Daoy (cell line): Measurements from ENCODE around the gene PGBD5. TPM values are rescaled to one million over a fixed set of nuclear protein-coding genes. Genes with fewer than 3 reads are reported as not detected.

Source experiments
- DNase-seq: peaks from one replicate; pipeline ENCODE4 v3.0.0-alpha.2; 2015; ENCODE audit warnings: low read depth
- total RNA-seq: library from RNA; depleted of rRNA; stranded (reverse); fragments of >200 nt; shearing (Covaris generic); gene quantifications from 2 replicates; pipeline ENCODE4 v1.2.3, GENCODE V29; 2014

PGBD5 gene
- total RNA-seq, 1 experiment from 2014 or later: 1.0 TPM

DNA sequence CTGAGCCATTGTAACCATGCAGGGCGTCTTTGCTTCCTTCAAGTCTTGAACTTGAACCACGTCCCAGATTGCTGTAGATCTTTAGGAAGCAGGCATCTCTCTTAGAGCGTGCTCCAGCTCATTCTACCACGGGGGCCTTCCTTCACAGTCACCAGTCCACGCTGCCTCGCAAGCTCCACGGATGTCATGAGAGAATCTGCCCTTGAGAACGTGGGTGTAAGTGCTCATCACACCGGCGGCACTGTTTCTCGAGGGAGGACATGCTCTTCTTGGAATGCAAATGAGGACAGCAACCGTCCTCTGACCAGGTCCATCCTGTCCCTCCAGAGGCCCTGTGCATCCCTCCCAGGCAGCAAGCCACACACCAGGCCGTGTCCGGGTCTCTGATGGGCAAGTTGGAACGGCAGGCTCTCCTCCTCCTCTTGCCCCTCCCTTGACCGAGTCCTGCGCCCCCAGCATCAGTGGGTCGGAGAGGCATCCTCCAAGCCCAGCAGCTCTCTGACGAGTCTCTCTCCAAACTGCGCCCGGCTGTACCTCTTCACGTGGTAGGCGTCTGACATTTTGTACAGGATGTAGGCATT, 103.1 kb downstream of the PGBD5 start:
- no peak for DNase-seq

GRCh38 chr1:230322421-230322756, 103.7 kb downstream of the PGBD5 start:
- no peak for DNase-seq

GRCh38 chr1:230321741-230322420, 104.3 kb downstream of the PGBD5 start:
- DNase-seq: no peak

GRCh38 chr1:230321341-230321740, 104.8 kb downstream of the PGBD5 start:
- DNase-seq: no peak

DNA sequence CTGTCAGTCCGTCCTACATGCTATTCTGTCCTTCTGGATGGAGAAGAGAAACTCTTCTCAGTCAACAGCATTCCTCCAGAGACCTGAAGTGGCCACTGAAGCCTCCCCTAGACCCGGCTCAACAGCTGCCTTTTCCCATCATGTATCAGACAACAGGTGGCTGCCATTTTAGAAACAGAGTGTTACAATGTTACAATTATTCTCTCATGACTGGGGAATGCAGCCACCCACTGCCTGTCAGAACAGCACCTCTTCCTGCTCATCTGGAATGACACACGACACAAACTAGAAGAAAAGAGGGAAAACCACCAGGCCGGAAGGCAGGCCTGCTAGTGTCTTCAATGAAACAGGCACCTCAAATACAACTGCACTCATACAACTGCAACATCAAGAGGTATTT, 105.3 kb downstream of the PGBD5 start:
- no peak for DNase-seq

DNA sequence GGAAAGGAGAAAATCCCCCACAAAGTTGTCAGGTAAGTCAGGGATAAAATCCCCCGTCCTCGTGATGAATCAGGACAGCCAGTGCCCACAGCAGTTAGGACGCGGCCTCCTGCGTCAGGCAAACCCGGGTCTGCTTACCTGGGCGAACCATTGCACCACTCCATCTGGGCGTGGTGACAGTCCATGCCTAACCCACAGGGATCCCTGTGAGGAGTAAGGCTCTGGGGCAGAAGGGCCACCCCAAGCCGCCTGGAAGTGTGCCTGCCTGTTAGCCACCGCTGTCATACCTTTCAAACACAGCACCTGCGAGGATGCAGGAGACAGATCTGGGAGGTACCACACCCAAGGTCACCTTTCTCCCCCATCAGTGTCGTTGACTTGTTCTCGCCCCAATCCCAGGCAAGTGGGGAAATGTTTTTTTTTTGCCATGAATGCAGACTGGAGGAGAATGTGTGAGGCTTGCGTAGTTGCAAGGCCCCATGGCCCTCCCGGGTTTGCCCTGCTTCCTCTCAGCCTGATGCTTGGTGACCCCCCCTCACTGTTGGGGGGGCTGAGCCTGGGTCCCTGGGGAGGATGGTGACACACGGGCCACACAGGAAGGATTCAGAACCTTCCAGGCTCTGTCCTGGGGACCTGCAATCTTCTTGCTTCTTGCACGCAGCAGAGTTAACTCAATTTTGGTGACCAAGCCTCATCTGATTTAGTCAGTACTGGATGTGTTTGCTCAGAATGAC, 107.0 kb downstream of the PGBD5 start:
- no peak for DNase-seq

GRCh38 chr1:230317823-230318819, 108.0 kb downstream of the PGBD5 start:
- DNase-seq: peak; percentile 39

- DNase-seq: no peak
Observed at GRCh38 chr1:230316864-230317745, 109.0 kb downstream of the PGBD5 start.

DNA sequence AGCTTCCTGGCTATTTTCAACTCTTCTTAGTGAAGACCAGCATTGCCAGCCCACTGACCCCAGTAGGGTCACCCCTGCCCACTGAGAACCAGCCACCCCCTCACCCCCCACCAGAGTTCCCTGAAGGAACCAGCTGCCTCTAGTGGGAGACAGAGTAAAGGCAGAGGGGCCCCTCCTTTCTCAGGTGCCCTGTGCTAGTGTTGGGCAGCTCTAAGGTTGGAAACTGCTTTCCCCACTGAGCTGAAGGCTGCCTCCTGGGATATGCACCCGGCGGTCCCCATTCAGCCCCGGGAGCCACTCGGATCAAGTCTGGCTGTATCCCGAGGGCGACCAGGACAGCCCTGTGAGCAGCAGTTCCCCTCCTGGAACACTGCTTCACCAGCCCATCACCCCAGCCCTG, 111.0 kb downstream of the PGBD5 start:
- DNase-seq: no peak

DNA sequence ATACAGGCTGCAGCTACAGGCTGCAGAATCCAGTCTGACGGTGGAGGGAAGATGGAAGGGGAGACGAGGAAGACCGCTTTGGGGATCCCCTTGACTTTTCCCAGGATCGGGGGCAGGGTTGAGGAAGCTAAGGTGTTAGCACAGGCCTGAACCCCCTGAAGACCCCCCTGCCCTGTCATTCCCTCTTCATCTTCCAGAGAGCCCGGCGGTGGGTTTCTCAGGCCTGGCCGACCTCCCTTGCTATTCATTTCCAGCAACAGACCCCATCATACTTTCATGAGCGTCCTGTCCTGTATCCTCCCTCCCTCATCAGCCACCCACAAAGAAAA, 112.0 kb downstream of the PGBD5 start:
- no peak for DNase-seq

GRCh38 chr1:230313453-230314141, 112.5 kb downstream of the PGBD5 start:
- no peak for DNase-seq

GRCh38 chr1:230312676-230313075, 113.5 kb downstream of the PGBD5 start:
- no peak for DNase-seq

DNA sequence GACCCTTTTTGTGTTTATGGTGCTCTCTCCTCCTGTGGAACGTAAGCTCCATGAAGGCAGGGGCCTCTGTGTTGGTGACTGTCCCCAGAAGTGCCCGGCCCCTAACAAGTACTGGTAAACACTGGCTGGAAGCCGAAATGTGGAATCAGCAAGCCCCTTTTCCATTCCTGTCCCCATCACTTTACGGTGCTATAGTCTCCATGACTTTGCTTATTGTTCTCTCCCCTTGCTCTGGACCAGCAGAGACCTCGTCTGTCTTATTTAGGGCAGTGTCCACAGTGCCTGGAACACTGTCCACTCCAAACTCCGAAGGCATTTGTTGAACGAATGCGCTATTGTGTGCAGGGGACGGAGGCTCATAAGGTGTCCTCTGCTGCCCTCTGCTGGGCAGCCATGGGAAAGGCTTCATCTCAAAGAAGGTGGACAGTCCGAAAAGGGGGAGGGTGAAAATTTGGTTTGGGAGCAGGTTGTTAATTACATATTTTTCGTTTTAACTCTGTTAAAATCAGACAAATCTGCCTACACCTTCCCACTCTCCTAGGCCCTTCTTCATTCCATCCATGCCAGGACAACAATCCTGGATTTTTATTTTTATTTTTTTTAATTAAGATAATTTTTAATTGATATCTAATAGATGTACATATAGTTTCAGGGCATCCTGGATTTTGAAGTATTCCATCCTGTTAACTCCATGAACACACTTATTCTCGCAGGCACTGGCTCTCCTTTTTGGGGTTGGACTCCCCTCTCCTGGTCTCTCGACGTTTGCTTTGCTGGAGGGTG, 115.6 kb downstream of the PGBD5 start:
- peak; percentile 79 for DNase-seq

GRCh38 chr1:230309646-230310177, 116.4 kb downstream of the PGBD5 start:
- DNase-seq: no peak

GRCh38 chr1:230308821-230309220, 117.3 kb downstream of the PGBD5 start:
- no peak for DNase-seq

GRCh38 chr1:230308039-230308438, 118.1 kb downstream of the PGBD5 start:
- peak; percentile 91 for DNase-seq

GRCh38 chr1:230307213-230307612, 118.9 kb downstream of the PGBD5 start:
- DNase-seq: peak; percentile 77

DNA sequence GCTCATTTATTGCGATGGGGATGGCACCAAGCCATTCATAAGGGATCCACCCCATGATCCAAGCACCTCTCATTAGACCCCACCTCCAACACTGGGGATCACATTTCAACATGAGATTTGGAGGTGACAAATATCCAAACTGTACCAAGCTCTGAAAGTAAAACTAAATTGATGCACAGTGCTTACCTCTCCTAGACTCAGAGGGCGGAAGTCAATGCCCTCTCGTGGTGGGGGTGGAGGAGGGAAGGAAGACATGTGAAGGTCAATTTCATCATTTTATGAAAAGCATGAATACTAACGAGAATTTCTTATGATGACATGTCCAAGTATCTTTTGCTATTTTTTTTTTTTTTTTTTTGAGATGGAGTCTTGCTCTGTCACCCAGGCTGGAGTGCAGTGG, 120.0 kb downstream of the PGBD5 start:
- DNase-seq: no peak

GRCh38 chr1:230303822-230304221, 122.3 kb downstream of the PGBD5 start:
- DNase-seq: peak; percentile 67
